Prostate gland (tissue), 2 donors: ENCODE data around the gene KLC4. TPM values are rescaled to one million over a fixed set of nuclear protein-coding genes. Genes with fewer than 3 reads are reported as not detected.

Experiments used
- DNase-seq: peaks from one replicate; pipeline ENCODE4 v3.0.0-alpha.2; 2019; ENCODE audit warnings: low spot score
- H3K27ac ChIP-seq, 2 donors: fragments of 200-600 bp; sonication (generic); 2 replicates each; pipeline ENCODE4 v1.5.1; 2017 to 2019
- H3K27me3 ChIP-seq: fragments of 200-600 bp; sonication (generic); replicated peaks from 2 replicates; pipeline ENCODE4 v1.5.1; 2019; ENCODE audit not compliant: insufficient read depth
- H3K36me3 ChIP-seq, 2 donors: fragments of 200-600 bp; sonication (generic); 1 replicate in 1 of 2; 2 replicates in 1 of 2; pipeline versions ENCODE4 v1.5.1 to v1.8.1; 2017 to 2019
- H3K4me1 ChIP-seq: fragments of 200-600 bp; sonication (generic); replicated peaks from 2 replicates; pipeline ENCODE4 v1.5.1; 2019
- H3K4me3 ChIP-seq, 2 donors: fragments of 200-600 bp; sonication (generic); 2 replicates each; pipeline ENCODE4 v1.5.1; 2017 to 2019
- H3K9me3 ChIP-seq: fragments of 200-600 bp; sonication (generic); 2 replicates; pipeline ENCODE4 v1.5.1; 2017
- POLR2A ChIP-seq: fragments of 450-650 bp; IDR thresholded peaks from one replicate; pipeline ENCODE4 v1.6.1; 2016; ENCODE audit warnings: antibody characterized with exemption, mild to moderate bottlenecking
- POLR2AphosphoS5 ChIP-seq: sonication (generic); formaldehyde crosslinking; IDR thresholded peaks from one replicate; pipeline ENCODE4 v1.6.1; 2017; ENCODE audit warnings: antibody characterized with exemption
- WGBS: methylation state at CpG from one replicate; pipeline ENCODE4 v1.1.5; 2018; 5-methylcytosine and 5-hydroxymethylcytosine counted together
- intact Hi-C: fragments of 100-400 bp; cut with DNase I; formaldehyde crosslinking; loops from one replicate; pipeline ENCODE4 v1.14.2; 2022
- total RNA-seq, 2 donors: library from RNA; depleted of rRNA; stranded (reverse); fragments of >200 nt; gene quantifications; one replicate each; pipeline ENCODE4 v1.1.0, GENCODE V29; 2016
- TF ChIP-seq, protein P1 (sequence below), 4 experiments: fragments of 200-600 bp in 2 of 4; fragments of 450-650 bp in 2 of 4; sonication (generic) in 2 of 4; IDR thresholded peaks; 1 replicate in 3 of 4; 2 replicates in 1 of 4; pipeline ENCODE4 v1.5.1; 2016 to 2019; ENCODE audit warnings: antibody characterized with exemption in 4 of 4, mild to moderate bottlenecking in 2 of 4, moderate library complexity in 2 of 4

Gene KLC4
- total RNA-seq, 2 donors from 2014 or later, result 27.3 to 41.2 TPM

- H3K36me3 ChIP-seq, result no peaks in the 10 kb centered on the region
- WGBS, result 83% methylated on average over 10 of the region's 10 CpGs
- peak overlapping the region; percentile 79 to 80 for H3K27ac ChIP-seq
- TF ChIP-seq POLR2A (no peak), POLR2AphosphoS5 (no peak)
- TF ChIP-seq, protein P1, sequence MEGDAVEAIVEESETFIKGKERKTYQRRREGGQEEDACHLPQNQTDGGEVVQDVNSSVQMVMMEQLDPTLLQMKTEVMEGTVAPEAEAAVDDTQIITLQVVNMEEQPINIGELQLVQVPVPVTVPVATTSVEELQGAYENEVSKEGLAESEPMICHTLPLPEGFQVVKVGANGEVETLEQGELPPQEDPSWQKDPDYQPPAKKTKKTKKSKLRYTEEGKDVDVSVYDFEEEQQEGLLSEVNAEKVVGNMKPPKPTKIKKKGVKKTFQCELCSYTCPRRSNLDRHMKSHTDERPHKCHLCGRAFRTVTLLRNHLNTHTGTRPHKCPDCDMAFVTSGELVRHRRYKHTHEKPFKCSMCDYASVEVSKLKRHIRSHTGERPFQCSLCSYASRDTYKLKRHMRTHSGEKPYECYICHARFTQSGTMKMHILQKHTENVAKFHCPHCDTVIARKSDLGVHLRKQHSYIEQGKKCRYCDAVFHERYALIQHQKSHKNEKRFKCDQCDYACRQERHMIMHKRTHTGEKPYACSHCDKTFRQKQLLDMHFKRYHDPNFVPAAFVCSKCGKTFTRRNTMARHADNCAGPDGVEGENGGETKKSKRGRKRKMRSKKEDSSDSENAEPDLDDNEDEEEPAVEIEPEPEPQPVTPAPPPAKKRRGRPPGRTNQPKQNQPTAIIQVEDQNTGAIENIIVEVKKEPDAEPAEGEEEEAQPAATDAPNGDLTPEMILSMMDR (IDR thresholded peaks at IDR 0.05), result no peak
- no peaks in the 10 kb centered on the region for H3K27me3 ChIP-seq
- no peaks in the 10 kb centered on the region for H3K9me3 ChIP-seq
- intact Hi-C loops, result no loop called here
- peaks cover 34% of the 10 kb centered on the region for H3K4me1 ChIP-seq
- no peak overlapping the region for H3K4me3 ChIP-seq
- no peak for DNase-seq
Observed at GRCh38 chr6:43091436-43091991, 32.1 kb downstream of the KLC4 start.

GRCh38 chr6:43092635-43093034 lies 33.2 kb downstream of the KLC4 start:
- H3K27ac ChIP-seq, result peak overlapping the region in 1 of 2 donors; percentile 61
- H3K4me3 ChIP-seq, result no peak overlapping the region
- intact Hi-C loops, result no loop called here
- H3K27me3 ChIP-seq, result no peaks in the 10 kb centered on the region
- H3K36me3 ChIP-seq, result no peaks in the 10 kb centered on the region
- DNase-seq, result no peak
- no peaks in the 10 kb centered on the region for H3K9me3 ChIP-seq
- H3K4me1 ChIP-seq, result peaks cover 40% of the 10 kb centered on the region
- TF ChIP-seq, protein P1 (IDR thresholded peaks at IDR 0.05), result no peak
- TF ChIP-seq POLR2AphosphoS5 (no peak), POLR2A (no peak)

DNA sequence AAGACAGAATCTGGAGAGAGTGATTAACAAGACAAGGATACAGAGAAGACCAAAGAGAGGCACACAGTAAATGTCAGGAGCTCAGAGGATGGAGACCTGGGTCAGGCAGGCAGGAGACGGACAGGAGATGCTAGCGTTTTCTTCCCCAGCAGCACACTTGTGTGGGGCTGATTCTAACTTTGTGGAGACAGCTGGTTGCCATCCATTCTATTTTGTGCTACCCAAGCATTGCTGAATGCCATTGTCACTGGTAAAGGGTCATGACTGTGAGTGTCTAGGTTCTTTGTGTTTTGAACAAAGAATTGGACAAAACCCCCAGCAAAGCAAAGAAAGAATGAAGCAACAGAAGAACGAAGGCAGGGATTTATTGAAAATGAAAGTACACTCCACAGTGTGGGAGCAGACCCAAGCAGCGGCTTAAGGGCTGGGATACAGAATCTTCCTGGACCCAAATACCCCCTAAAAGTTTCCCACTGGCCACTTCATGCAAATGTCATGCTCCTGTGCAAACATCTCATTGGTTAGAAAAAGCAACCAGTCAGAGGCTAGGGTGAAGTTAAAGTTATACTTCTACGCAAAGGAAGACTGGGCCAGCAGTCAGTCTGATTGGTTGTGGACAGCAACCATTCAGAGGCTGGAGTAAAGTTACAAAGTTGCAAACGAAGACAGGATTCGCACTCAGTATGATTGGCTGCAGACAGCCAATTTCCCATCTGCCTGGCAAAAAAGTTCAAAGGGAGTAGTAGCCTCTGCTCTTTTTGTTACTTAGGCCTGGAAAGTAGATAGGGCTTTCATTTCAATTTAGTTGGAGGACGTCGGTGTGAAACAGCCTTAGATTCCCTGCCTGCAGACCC lies 34.2 kb downstream of the KLC4 start:
- no peak for DNase-seq
- WGBS, result 25% methylated on average over 9 of the region's 9 CpGs
- H3K36me3 ChIP-seq, result no peaks in the 10 kb centered on the region
- peak overlapping the region; percentile 43 to 61 for H3K27ac ChIP-seq
- H3K27me3 ChIP-seq, result no peaks in the 10 kb centered on the region
- peak; percentile 53 for TF ChIP-seq POLR2AphosphoS5
- no peak for TF ChIP-seq POLR2A
- TF ChIP-seq, protein P1 (IDR thresholded peaks at IDR 0.05), result no peak
- H3K4me1 ChIP-seq, result peaks cover 39% of the 10 kb centered on the region
- intact Hi-C loops, result no loop called here
- no peaks in the 10 kb centered on the region for H3K9me3 ChIP-seq
- H3K4me3 ChIP-seq, result peak overlapping the region; percentile 10 to 25

- 59% methylated on average over 7 of the region's 7 CpGs for WGBS
- Histone ChIP-seq H3K27ac (peak overlapping the region; percentile 73), H3K9me3 (no peaks in the 10 kb centered on the region), H3K36me3 (no peaks in the 10 kb centered on the region), H3K27me3 (no peaks in the 10 kb centered on the region), H3K4me3 (no peak overlapping the region), H3K4me1 (peaks cover 21% of the 10 kb centered on the region)
- intact Hi-C loops, result no loop called here
- DNase-seq, result no peak
- TF ChIP-seq POLR2AphosphoS5, result no peak
- no peak for TF ChIP-seq POLR2A
- TF ChIP-seq, protein P1 (IDR thresholded peaks at IDR 0.05), result no peak
Observed at GRCh38 chr6:43095939-43096338, 36.5 kb downstream of the KLC4 start.
